Gastrocnemius medialis (tissue), 4 donors: ENCODE data around the gene BMP2K. TPM values are rescaled to one million over a fixed set of nuclear protein-coding genes. Genes with fewer than 3 reads are reported as not detected.

Experiments
- ATAC-seq, 2 donors: fragments of 150-250 bp; one replicate each; pipeline ENCODE4 v1.9.1; 2016
- DNase-seq, 2 donors: peaks; one replicate each; pipeline ENCODE4 v3.0.0-alpha.2; 2019
- H3K27ac ChIP-seq, 4 donors: fragments of 200-600 bp; sonication (generic); 1 replicate in 1 of 4; 2 replicates in 3 of 4; pipeline ENCODE4 v1.5.1; 2016 to 2018; ENCODE audit warnings: mild to moderate bottlenecking in 2 of 4, moderate library complexity in 1 of 4
- H3K27me3 ChIP-seq, 3 donors: fragments of 200-600 bp; sonication (generic) in 2 of 3; 1 replicate in 1 of 3; 2 replicates in 2 of 3; pipeline versions ENCODE4 v1.5.1 to v1.6.0; 2016 to 2019; ENCODE audit warnings: mild to moderate bottlenecking in 1 of 3, moderate library complexity in 1 of 3
- H3K36me3 ChIP-seq, 2 donors: fragments of 200-600 bp; sonication (generic) in 1 of 2; one replicate each; pipeline ENCODE4 v1.5.1; 2017 to 2018
- H3K4me1 ChIP-seq, 2 donors: fragments of 200-600 bp; sonication (generic) in 1 of 2; one replicate each; pipeline ENCODE4 v1.5.1; 2016 to 2017; ENCODE audit warnings: mild to moderate bottlenecking in 2 of 2
- H3K4me3 ChIP-seq, 4 donors: fragments of 200-600 bp; sonication (generic) in 3 of 4; 1 replicate in 1 of 4; 2 replicates in 3 of 4; pipeline ENCODE4 v1.5.1; 2016 to 2019; ENCODE audit warnings: mild to moderate bottlenecking in 2 of 4
- H3K9me3 ChIP-seq, 3 donors: fragments of 200-600 bp; sonication (generic) in 2 of 3; 1 replicate in 1 of 3; 2 replicates in 2 of 3; pipeline ENCODE4 v1.5.1; 2016 to 2019
- CTCF ChIP-seq, 5 experiments: fragments of 450-650 bp in 3 of 5; fragments of 200-600 bp in 2 of 5; sonication (generic) in 2 of 5; IDR thresholded peaks in 4 of 5; conservative IDR thresholded peaks in 1 of 5; 1 replicate in 4 of 5; 2 replicates in 1 of 5; pipeline ENCODE4 v1.5.1; 2016 to 2019; ENCODE audit warnings: antibody characterized with exemption in 5 of 5, mild to moderate bottlenecking in 3 of 5, moderate library complexity in 3 of 5
- POLR2A ChIP-seq, 2 donors: fragments of 450-650 bp; IDR thresholded peaks; one replicate each; pipeline ENCODE4 v1.6.1; 2017; ENCODE audit warnings: antibody characterized with exemption in 2 of 2, mild to moderate bottlenecking in 2 of 2, moderate library complexity in 2 of 2
- in situ Hi-C, 4 donors: fragments of 200-750 bp; cut with MboI; loops; one replicate each; pipeline versions ENCODE4 v1.15.0 to v1.8.0; 2017; ENCODE audit warnings: low sequenced_read_pairs in 4 of 4
- intact Hi-C: fragments of 100-400 bp; cut with DNase I; formaldehyde crosslinking; loops from one replicate; pipeline ENCODE4 v1.15.1; 2023; ENCODE audit warnings: low total_unique reads
- total RNA-seq, 4 donors: library from RNA; depleted of rRNA; stranded (reverse); fragments of >200 nt; gene quantifications; one replicate each; pipeline versions ENCODE4 v1.1.0 to v1.2.3, GENCODE V29; 2016

The BMP2K gene
- total RNA-seq, 4 donors from 2014 or later, result 16.6 to 20.4 (median 17.2) TPM

GRCh38 chr4:78797777-78798284 is 21.7 kb downstream of the BMP2K start:
- no peak for DNase-seq
- in situ Hi-C loops, result no loop called here

GRCh38 chr4:78799551-78800495 is 23.7 kb downstream of the BMP2K start:
- ATAC-seq (peak in 1 of 2 donors; percentile 30), DNase-seq (no peak)
- H3K4me3 ChIP-seq, result no peak overlapping the region
- in situ Hi-C loops, result no loop called here
- no peak for TF ChIP-seq POLR2A (IDR thresholded peaks at IDR 0.05)
- no peak for TF ChIP-seq CTCF (IDR thresholded peaks at IDR 0.05 in 4 of 5, conservative IDR thresholded peaks at IDR 0.05 in 1 of 5)
- H3K9me3 ChIP-seq, result no peaks in the 10 kb centered on the region
- no peaks in the 10 kb centered on the region for H3K27me3 ChIP-seq
- intact Hi-C loops, result no loop called here
- no peaks in the 10 kb centered on the region for H3K36me3 ChIP-seq
- H3K4me1 ChIP-seq, result peaks cover 22 to 23% of the 10 kb centered on the region in 2 donors
- peak overlapping the region in 1 of 4 donors; percentile 15 for H3K27ac ChIP-seq

More at GRCh38 chr4:78797777-78798284, 21.7 kb downstream of the BMP2K start:
- H3K36me3 ChIP-seq, result no peaks in the 10 kb centered on the region
- H3K4me3 ChIP-seq, result no peak overlapping the region
- no peak for ATAC-seq
- H3K4me1 ChIP-seq, result peaks cover 22 to 23% of the 10 kb centered on the region in 2 donors
- no peaks in the 10 kb centered on the region for H3K9me3 ChIP-seq
- H3K27me3 ChIP-seq, result no peaks in the 10 kb centered on the region
- intact Hi-C loops, result no loop called here
- TF ChIP-seq POLR2A (IDR thresholded peaks at IDR 0.05) (no peak), CTCF (IDR thresholded peaks at IDR 0.05 in 4 of 5, conservative IDR thresholded peaks at IDR 0.05 in 1 of 5) (no peak)
- no peak overlapping the region for H3K27ac ChIP-seq

GRCh38 chr4:78800965-78801364 is 24.8 kb downstream of the BMP2K start:
- H3K9me3 ChIP-seq, result no peaks in the 10 kb centered on the region
- peak in 1 of 2 donors; percentile 36 for ATAC-seq
- intact Hi-C loops (no loop called here), in situ Hi-C loops (no loop called here)
- peak overlapping the region in 2 of 4 donors; percentile 13 to 14 for H3K27ac ChIP-seq
- TF ChIP-seq POLR2A (IDR thresholded peaks at IDR 0.05), result no peak
- TF ChIP-seq CTCF (IDR thresholded peaks at IDR 0.05 in 4 of 5, conservative IDR thresholded peaks at IDR 0.05 in 1 of 5), result no peak
- peaks cover 22 to 23% of the 10 kb centered on the region in 2 donors for H3K4me1 ChIP-seq
- no peaks in the 10 kb centered on the region for H3K36me3 ChIP-seq
- DNase-seq, result no peak
- no peak overlapping the region for H3K4me3 ChIP-seq
- no peaks in the 10 kb centered on the region for H3K27me3 ChIP-seq

GRCh38 chr4:78803983-78804382 is 27.8 kb downstream of the BMP2K start:
- H3K9me3 ChIP-seq, result no peaks in the 10 kb centered on the region
- H3K27ac ChIP-seq, result no peak overlapping the region
- intact Hi-C loops (no loop called here), in situ Hi-C loops (no loop called here)
- no peaks in the 10 kb centered on the region for H3K27me3 ChIP-seq
- DNase-seq (no peak), ATAC-seq (no peak)
- TF ChIP-seq POLR2A (IDR thresholded peaks at IDR 0.05) (no peak), CTCF (IDR thresholded peaks at IDR 0.05 in 4 of 5, conservative IDR thresholded peaks at IDR 0.05 in 1 of 5) (no peak)
- H3K4me1 ChIP-seq, result peaks cover 21 to 23% of the 10 kb centered on the region in 2 donors
- H3K4me3 ChIP-seq, result no peak overlapping the region
- no peaks in the 10 kb centered on the region for H3K36me3 ChIP-seq
